OCI-LY1 (cell line): ENCODE results near the gene ZBTB21.

ENCODE experiments used
- CTCF ChIP-seq: fragments of 200-600 bp; sonication (generic), shearing (Covaris generic); IDR thresholded peaks from 2 replicates; pipeline ENCODE4 v1.5.1; 2017; ENCODE audit warnings: mild to moderate bottlenecking, antibody characterized with exemption, low read length, moderate library complexity, mixed read lengths
- EZH2 ChIP-seq: fragments of 200-600 bp; sonication (generic), shearing (Covaris generic); IDR thresholded peaks from 2 replicates; pipeline ENCODE4 v1.8.0; 2017; ENCODE audit warnings: borderline replicate concordance, mixed run types, mild to moderate bottlenecking, antibody characterized with exemption, low read length, moderate library complexity, mixed read lengths

- TF ChIP-seq CTCF (no peak), EZH2 (no peak)
Observed at GRCh38 chr21:41973861-41974751, 36.1 kb downstream of the ZBTB21 start.
